ENCODE data around the gene REM2.
A peak's percentile ranks its signal among the peaks of the same experiment; 100 is the strongest.
"Not testable (repeated sequence)": the region's sequence is repeated elsewhere in the genome, so short reads cannot be mapped to it uniquely, and the experiment has no call there.

The REM2 gene

GRCh38 chr14:22910916-22911315 lies 27.9 kb downstream of the REM2 start:
- Histone ChIP-seq H3K4me1 (ENCODE audit: control insufficient read depth in 2 of 2, insufficient read depth in 2 of 2, low read length in 2 of 2) (no peaks in the 10 kb centered on the region), H3K27me3 (ENCODE audit: control insufficient read depth in 2 of 2, insufficient read depth in 2 of 2, low read length in 2 of 2) (no peaks in the 10 kb centered on the region), H3K27ac (ENCODE audit: low read depth in 2 of 2, low read length in 2 of 2) (no peak overlapping the region), H3K9ac (ENCODE audit: low read depth in 1 of 2, low read length in 2 of 2) (no peak overlapping the region), H3K4me3 (ENCODE audit: low read length in 2 of 2) (no peak overlapping the region), H3K9me3 (ENCODE audit: control insufficient read depth in 2 of 2, low read length in 2 of 2) (no peaks in the 10 kb centered on the region), H3K36me3 (ENCODE audit: control insufficient read depth in 2 of 2, insufficient read depth in 2 of 2, low read length in 2 of 2) (peaks cover 14 to 43% of the 10 kb centered on the region in 2 donors)

- H3K9ac ChIP-seq (ENCODE audit: low read depth in 1 of 2, low read length in 2 of 2); H3K4me3 ChIP-seq (ENCODE audit: low read length in 2 of 2); H3K27me3 ChIP-seq (ENCODE audit: control insufficient read depth in 2 of 2, insufficient read depth in 2 of 2, low read length in 2 of 2); H3K9me3 ChIP-seq (ENCODE audit: control insufficient read depth in 2 of 2, low read length in 2 of 2); H3K27ac ChIP-seq (ENCODE audit: low read depth in 2 of 2, low read length in 2 of 2): not testable (repeated sequence)
- Histone ChIP-seq H3K36me3 (ENCODE audit: control insufficient read depth in 2 of 2, insufficient read depth in 2 of 2, low read length in 2 of 2) (peaks cover 0 to 14% of the 10 kb centered on the region in 2 donors), H3K4me1 (ENCODE audit: control insufficient read depth in 2 of 2, insufficient read depth in 2 of 2, low read length in 2 of 2) (peaks cover 8 to 11% of the 10 kb centered on the region in 2 donors)
Observed at GRCh38 chr14:22914836-22915235, 31.8 kb downstream of the REM2 start.

GRCh38 chr14:22915886-22916521 lies 33.0 kb downstream of the REM2 start:
- Histone ChIP-seq H3K9me3 (ENCODE audit: control insufficient read depth in 2 of 2, low read length in 2 of 2) (no peaks in the 10 kb centered on the region), H3K4me1 (ENCODE audit: control insufficient read depth in 2 of 2, insufficient read depth in 2 of 2, low read length in 2 of 2) (peaks cover 9 to 13% of the 10 kb centered on the region in 2 donors), H3K27me3 (ENCODE audit: control insufficient read depth in 2 of 2, insufficient read depth in 2 of 2, low read length in 2 of 2) (no peaks in the 10 kb centered on the region), H3K4me3 (ENCODE audit: low read length in 2 of 2) (no peak overlapping the region), H3K9ac (ENCODE audit: low read depth in 1 of 2, low read length in 2 of 2) (no peak overlapping the region), H3K36me3 (ENCODE audit: control insufficient read depth in 2 of 2, insufficient read depth in 2 of 2, low read length in 2 of 2) (peaks cover 4 to 17% of the 10 kb centered on the region in 2 donors), H3K27ac (ENCODE audit: low read depth in 2 of 2, low read length in 2 of 2) (no peak overlapping the region)

- peak within 1 kb of the TSS; percentile 99 for H3K9ac ChIP-seq (ENCODE audit: low read depth in 1 of 2, low read length in 2 of 2)
- H3K4me3 ChIP-seq (ENCODE audit: low read length in 2 of 2), result peak within 1 kb of the TSS; percentile 89 to 99
- H3K9me3 ChIP-seq (ENCODE audit: control insufficient read depth in 2 of 2, low read length in 2 of 2), result no peaks in the 10 kb centered on the region
- H3K27ac ChIP-seq (ENCODE audit: low read depth in 2 of 2, low read length in 2 of 2), result peak within 1 kb of the TSS; percentile 94 to 97
- H3K27me3 ChIP-seq (ENCODE audit: control insufficient read depth in 2 of 2, insufficient read depth in 2 of 2, low read length in 2 of 2), result no peaks in the 10 kb centered on the region
- H3K36me3 ChIP-seq (ENCODE audit: control insufficient read depth in 2 of 2, insufficient read depth in 2 of 2, low read length in 2 of 2), result peaks cover 27 to 34% of the 10 kb centered on the region in 2 donors
- H3K4me1 ChIP-seq (ENCODE audit: control insufficient read depth in 2 of 2, insufficient read depth in 2 of 2, low read length in 2 of 2), result peaks cover 9 to 13% of the 10 kb centered on the region in 2 donors
Observed at GRCh38 chr14:22918804-22919600, 36.0 kb downstream of the REM2 start, which contains the start of gene RBM23. TSS of gene RBM23 (minus strand) at chr14:22919149.

DNA sequence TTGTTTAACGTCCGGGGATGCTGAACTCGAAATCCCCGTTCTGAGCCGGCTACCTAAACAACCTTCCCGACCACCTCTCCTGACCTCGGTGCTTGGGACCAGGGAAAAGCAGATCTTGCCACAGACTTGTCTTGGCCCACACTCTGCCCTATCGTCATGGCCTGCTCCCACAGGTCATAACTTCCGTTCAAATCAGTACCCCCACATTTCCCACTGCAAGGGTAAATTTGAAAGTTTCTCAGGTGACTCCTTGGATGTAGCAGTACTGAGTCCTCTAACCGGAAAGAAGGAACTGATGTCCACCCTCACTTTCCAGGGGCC lies 36.5 kb downstream of the REM2 start:
- peak overlapping the region; percentile 86 for H3K27ac ChIP-seq (ENCODE audit: low read depth in 2 of 2, low read length in 2 of 2)
- peak overlapping the region; percentile 69 to 99 for H3K4me3 ChIP-seq (ENCODE audit: low read length in 2 of 2)
- no peaks in the 10 kb centered on the region for H3K9me3 ChIP-seq (ENCODE audit: control insufficient read depth in 2 of 2, low read length in 2 of 2)
- no peaks in the 10 kb centered on the region for H3K27me3 ChIP-seq (ENCODE audit: control insufficient read depth in 2 of 2, insufficient read depth in 2 of 2, low read length in 2 of 2)
- H3K36me3 ChIP-seq (ENCODE audit: control insufficient read depth in 2 of 2, insufficient read depth in 2 of 2, low read length in 2 of 2), result peaks cover 33 to 40% of the 10 kb centered on the region in 2 donors
- H3K9ac ChIP-seq (ENCODE audit: low read depth in 1 of 2, low read length in 2 of 2), result peak overlapping the region; percentile 60 to 81
- H3K4me1 ChIP-seq (ENCODE audit: control insufficient read depth in 2 of 2, insufficient read depth in 2 of 2, low read length in 2 of 2), result peaks cover 9 to 13% of the 10 kb centered on the region in 2 donors

DNA sequence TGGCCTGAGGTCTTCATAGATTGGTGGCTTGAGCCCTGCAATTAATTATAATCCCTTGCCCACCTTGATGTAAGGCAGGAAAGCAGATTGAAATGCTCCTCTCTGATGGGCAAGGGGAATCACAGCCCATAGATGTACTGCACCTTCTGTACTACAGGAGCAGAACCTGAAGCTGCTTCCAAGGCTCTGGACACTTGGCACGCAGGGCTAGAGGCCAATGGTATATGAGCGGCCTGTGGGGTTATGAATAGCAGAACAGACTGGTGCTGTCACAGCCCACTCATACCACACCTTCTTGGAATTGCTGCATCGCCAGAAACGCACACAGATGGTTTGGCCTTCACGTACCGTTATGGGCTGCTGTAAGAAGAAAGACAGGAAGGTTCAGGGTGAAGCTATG lies 37.7 kb downstream of the REM2 start:
- no peak overlapping the region for H3K27ac ChIP-seq (ENCODE audit: low read depth in 2 of 2, low read length in 2 of 2)
- no peaks in the 10 kb centered on the region for H3K9me3 ChIP-seq (ENCODE audit: control insufficient read depth in 2 of 2, low read length in 2 of 2)
- H3K36me3 ChIP-seq (ENCODE audit: control insufficient read depth in 2 of 2, insufficient read depth in 2 of 2, low read length in 2 of 2), result peaks cover 36 to 43% of the 10 kb centered on the region in 2 donors
- H3K27me3 ChIP-seq (ENCODE audit: control insufficient read depth in 2 of 2, insufficient read depth in 2 of 2, low read length in 2 of 2), result no peaks in the 10 kb centered on the region
- peaks cover 9 to 13% of the 10 kb centered on the region in 2 donors for H3K4me1 ChIP-seq (ENCODE audit: control insufficient read depth in 2 of 2, insufficient read depth in 2 of 2, low read length in 2 of 2)
- no peak overlapping the region for H3K4me3 ChIP-seq (ENCODE audit: low read length in 2 of 2)
- H3K9ac ChIP-seq (ENCODE audit: low read depth in 1 of 2, low read length in 2 of 2), result no peak overlapping the region

- peaks cover 9 to 21% of the 10 kb centered on the region in 2 donors for H3K4me1 ChIP-seq (ENCODE audit: control insufficient read depth in 2 of 2, insufficient read depth in 2 of 2, low read length in 2 of 2)
- no peak overlapping the region for H3K9ac ChIP-seq (ENCODE audit: low read depth in 1 of 2, low read length in 2 of 2)
- H3K4me3 ChIP-seq (ENCODE audit: low read length in 2 of 2), result no peak overlapping the region
- no peak overlapping the region for H3K27ac ChIP-seq (ENCODE audit: low read depth in 2 of 2, low read length in 2 of 2)
- peaks cover 39 to 42% of the 10 kb centered on the region in 2 donors for H3K36me3 ChIP-seq (ENCODE audit: control insufficient read depth in 2 of 2, insufficient read depth in 2 of 2, low read length in 2 of 2)
- no peaks in the 10 kb centered on the region for H3K9me3 ChIP-seq (ENCODE audit: control insufficient read depth in 2 of 2, low read length in 2 of 2)
- H3K27me3 ChIP-seq (ENCODE audit: control insufficient read depth in 2 of 2, insufficient read depth in 2 of 2, low read length in 2 of 2), result no peaks in the 10 kb centered on the region
Observed at GRCh38 chr14:22922294-22922693, 39.3 kb downstream of the REM2 start.

- peaks cover 15 to 26% of the 10 kb centered on the region in 2 donors for H3K4me1 ChIP-seq (ENCODE audit: control insufficient read depth in 2 of 2, insufficient read depth in 2 of 2, low read length in 2 of 2)
Observed at GRCh38 chr14:22923746-22924145, 40.7 kb downstream of the REM2 start.

DNA sequence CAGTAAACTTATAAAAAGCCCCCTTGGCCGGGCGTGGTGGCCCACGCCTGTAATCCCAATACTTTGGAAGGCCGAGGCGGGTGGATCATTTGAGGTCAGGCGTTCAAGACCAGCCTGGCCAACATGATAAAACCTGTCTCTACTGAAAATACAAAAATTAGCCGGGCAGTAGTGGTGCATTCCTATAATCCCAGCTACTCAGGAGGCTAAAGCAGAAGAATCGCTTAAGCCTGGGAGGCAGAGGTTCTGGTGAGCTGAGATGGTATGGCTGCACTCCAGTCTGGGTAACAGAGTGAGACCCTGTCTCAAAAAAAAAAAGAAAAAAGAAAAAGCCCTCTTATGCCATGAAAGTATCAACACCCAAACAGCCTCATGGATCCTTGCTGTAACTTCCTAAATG lies 42.5 kb downstream of the REM2 start:
- Histone ChIP-seq H3K27ac (ENCODE audit: low read depth in 2 of 2, low read length in 2 of 2) (no peak overlapping the region), H3K27me3 (ENCODE audit: control insufficient read depth in 2 of 2, insufficient read depth in 2 of 2, low read length in 2 of 2) (no peaks in the 10 kb centered on the region), H3K4me3 (ENCODE audit: low read length in 2 of 2) (no peak overlapping the region), H3K4me1 (ENCODE audit: control insufficient read depth in 2 of 2, insufficient read depth in 2 of 2, low read length in 2 of 2) (peaks cover 13 to 23% of the 10 kb centered on the region in 2 donors), H3K36me3 (ENCODE audit: control insufficient read depth in 2 of 2, insufficient read depth in 2 of 2, low read length in 2 of 2) (peaks cover 36 to 39% of the 10 kb centered on the region in 2 donors), H3K9ac (ENCODE audit: low read depth in 1 of 2, low read length in 2 of 2) (no peak overlapping the region), H3K9me3 (ENCODE audit: control insufficient read depth in 2 of 2, low read length in 2 of 2) (no peaks in the 10 kb centered on the region)

More at GRCh38 chr14:22923746-22924145, 40.7 kb downstream of the REM2 start:
- Histone ChIP-seq H3K36me3 (ENCODE audit: control insufficient read depth in 2 of 2, insufficient read depth in 2 of 2, low read length in 2 of 2) (peaks cover 39 to 42% of the 10 kb centered on the region in 2 donors), H3K4me3 (ENCODE audit: low read length in 2 of 2) (no peak overlapping the region), H3K9ac (ENCODE audit: low read depth in 1 of 2, low read length in 2 of 2) (no peak overlapping the region), H3K27me3 (ENCODE audit: control insufficient read depth in 2 of 2, insufficient read depth in 2 of 2, low read length in 2 of 2) (no peaks in the 10 kb centered on the region), H3K27ac (ENCODE audit: low read depth in 2 of 2, low read length in 2 of 2) (no peak overlapping the region), H3K9me3 (ENCODE audit: control insufficient read depth in 2 of 2, low read length in 2 of 2) (no peaks in the 10 kb centered on the region)

- Histone ChIP-seq H3K27ac (ENCODE audit: low read depth in 2 of 2, low read length in 2 of 2) (peak overlapping the region; percentile 57 to 61), H3K27me3 (ENCODE audit: control insufficient read depth in 2 of 2, insufficient read depth in 2 of 2, low read length in 2 of 2) (no peaks in the 10 kb centered on the region), H3K9me3 (ENCODE audit: control insufficient read depth in 2 of 2, low read length in 2 of 2) (no peaks in the 10 kb centered on the region), H3K9ac (ENCODE audit: low read depth in 1 of 2, low read length in 2 of 2) (no peak overlapping the region), H3K4me1 (ENCODE audit: control insufficient read depth in 2 of 2, insufficient read depth in 2 of 2, low read length in 2 of 2) (peaks cover 13 to 23% of the 10 kb centered on the region in 2 donors), H3K4me3 (ENCODE audit: low read length in 2 of 2) (no peak overlapping the region), H3K36me3 (ENCODE audit: control insufficient read depth in 2 of 2, insufficient read depth in 2 of 2, low read length in 2 of 2) (peaks cover 28 to 32% of the 10 kb centered on the region in 2 donors)
Observed at GRCh38 chr14:22926316-22926715, 43.3 kb downstream of the REM2 start.

Measured in mucosa of rectum (tissue), 2 donors.